Sigmoid colon (tissue), 4 donors: ENCODE measurements around the gene SLC47A1.

Source experiments
- POLR2A ChIP-seq, 2 donors: fragments of 450-650 bp; IDR thresholded peaks; one replicate each; pipeline ENCODE4 v1.6.1; 2016; ENCODE audit warnings: antibody characterized with exemption in 2 of 2, mild to moderate bottlenecking in 2 of 2, moderate library complexity in 2 of 2
- POLR2AphosphoS5 ChIP-seq, 4 donors: sonication (generic); formaldehyde crosslinking; IDR thresholded peaks; one replicate each; pipeline ENCODE4 v1.6.1; 2017; ENCODE audit warnings: antibody characterized with exemption in 4 of 4
- TF ChIP-seq, protein P1 (sequence below), 4 experiments: fragments of 450-650 bp in 3 of 4; fragments of 200-600 bp in 1 of 4; IDR thresholded peaks; one replicate each; pipeline ENCODE4 v1.5.1; 2016 to 2019; ENCODE audit warnings: antibody characterized with exemption in 4 of 4, mild to moderate bottlenecking in 3 of 4, moderate library complexity in 2 of 4

DNA sequence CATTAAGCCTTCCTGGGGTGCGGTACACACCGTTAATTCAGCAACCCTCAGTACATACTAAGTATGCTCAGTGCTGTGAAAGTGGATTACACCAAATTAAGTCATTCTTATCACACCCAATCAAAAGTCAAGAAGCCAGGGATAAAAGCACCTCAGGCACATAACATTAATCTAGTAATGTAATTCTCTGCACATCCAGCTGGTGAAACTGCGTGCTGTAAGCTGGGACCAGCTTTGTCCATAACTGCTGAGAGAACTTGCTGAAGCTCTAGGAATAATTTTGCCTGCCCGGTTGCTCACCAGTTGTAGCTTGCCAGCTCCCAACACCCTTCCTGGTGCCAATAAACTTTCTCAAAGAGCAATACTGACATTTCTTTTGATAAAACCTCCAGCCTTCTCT is 44.9 kb downstream of the SLC47A1 start:
- TF ChIP-seq, protein P1, sequence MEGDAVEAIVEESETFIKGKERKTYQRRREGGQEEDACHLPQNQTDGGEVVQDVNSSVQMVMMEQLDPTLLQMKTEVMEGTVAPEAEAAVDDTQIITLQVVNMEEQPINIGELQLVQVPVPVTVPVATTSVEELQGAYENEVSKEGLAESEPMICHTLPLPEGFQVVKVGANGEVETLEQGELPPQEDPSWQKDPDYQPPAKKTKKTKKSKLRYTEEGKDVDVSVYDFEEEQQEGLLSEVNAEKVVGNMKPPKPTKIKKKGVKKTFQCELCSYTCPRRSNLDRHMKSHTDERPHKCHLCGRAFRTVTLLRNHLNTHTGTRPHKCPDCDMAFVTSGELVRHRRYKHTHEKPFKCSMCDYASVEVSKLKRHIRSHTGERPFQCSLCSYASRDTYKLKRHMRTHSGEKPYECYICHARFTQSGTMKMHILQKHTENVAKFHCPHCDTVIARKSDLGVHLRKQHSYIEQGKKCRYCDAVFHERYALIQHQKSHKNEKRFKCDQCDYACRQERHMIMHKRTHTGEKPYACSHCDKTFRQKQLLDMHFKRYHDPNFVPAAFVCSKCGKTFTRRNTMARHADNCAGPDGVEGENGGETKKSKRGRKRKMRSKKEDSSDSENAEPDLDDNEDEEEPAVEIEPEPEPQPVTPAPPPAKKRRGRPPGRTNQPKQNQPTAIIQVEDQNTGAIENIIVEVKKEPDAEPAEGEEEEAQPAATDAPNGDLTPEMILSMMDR (IDR thresholded peaks at IDR 0.05), result no peak
- TF ChIP-seq POLR2A (IDR thresholded peaks at IDR 0.05) (no peak), POLR2AphosphoS5 (IDR thresholded peaks at IDR 0.05) (no peak)
